WTC11 (cell line): Measurements from ENCODE around the gene CD79A. TPM values are rescaled to one million over a fixed set of nuclear protein-coding genes. Genes with fewer than 3 reads are reported as not detected.

Source experiments
- ATAC-seq: fragments of 200-7000 bp; cut with Tn5 transposase; 2 replicates; pipeline ENCODE4 v1.10.0; 2021; ENCODE audit warnings: mild to moderate bottlenecking, moderate library complexity
- CTCF ChIA-PET: fragments of 300-600 bp; sonication (Branson Sonifier 250); formaldehyde crosslinking; loops from one replicate; lab custom pipeline; 2021; ENCODE audit warnings: antibody characterized with exemption; lab: Charles Lee
- POLR2A ChIA-PET: fragments of 350-600 bp; sonication (Branson Sonifier 250); formaldehyde crosslinking; loops from one replicate; lab custom pipeline; 2021; ENCODE audit warnings: antibody characterized with exemption; lab: Charles Lee
- DNase-seq: peaks from one replicate; pipeline ENCODE4 v3.0.0; 2021; ENCODE audit warnings: low spot score
- H3K27ac Mint-ChIP-seq: 2 replicates; pipeline ENCODE4 v1.8.0; 2021; ENCODE audit warnings: mixed read lengths
- H3K27me3 Mint-ChIP-seq: 2 replicates; pipeline ENCODE4 v1.8.0; 2021; ENCODE audit warnings: low read depth, mild to moderate bottlenecking, moderate library complexity, mixed read lengths
- H3K36me3 Mint-ChIP-seq: 2 replicates; pipeline ENCODE4 v1.8.0; 2021; ENCODE audit warnings: mixed read lengths
- H3K4me1 Mint-ChIP-seq: 2 replicates; pipeline ENCODE4 v1.8.0; 2022; ENCODE audit warnings: mixed read lengths
- H3K4me3 Mint-ChIP-seq: 2 replicates; pipeline ENCODE4 v1.8.0; 2021; ENCODE audit warnings: mild to moderate bottlenecking, moderate library complexity, mixed read lengths
- H3K9me3 Mint-ChIP-seq: 2 replicates; pipeline ENCODE4 v1.8.0; 2021; ENCODE audit warnings: mixed read lengths
- ARID4B ChIP-seq: sonication (generic); formaldehyde crosslinking; IDR thresholded peaks from 2 replicates; pipeline ENCODE4 v1.8.0; 2023; ENCODE audit warnings: missing genetic modification reagents, mild to moderate bottlenecking, borderline replicate concordance
- GTF2I ChIP-seq: fragments of 250-450 bp; sonication (Bioruptor Pico); conservative IDR thresholded peaks from 2 replicates; pipeline ENCODE4 v1.4.0; 2021; ENCODE audit warnings: mild to moderate bottlenecking
- JAZF1 ChIP-seq: fragments of 250-450 bp; sonication (Bioruptor Pico); IDR thresholded peaks from 2 replicates; pipeline ENCODE4 v1.9.0; 2021; ENCODE audit warnings: moderate library complexity, mild to moderate bottlenecking, inconsistent platforms
- JUN ChIP-seq: sonication (generic); formaldehyde crosslinking; IDR thresholded peaks from 2 replicates; pipeline ENCODE4 v1.8.0; 2023; ENCODE audit warnings: mild to moderate bottlenecking, missing genetic modification reagents
- KAT7 ChIP-seq: sonication (generic); formaldehyde crosslinking; IDR thresholded peaks from 2 replicates; pipeline ENCODE4 v1.8.1; 2023; ENCODE audit warnings: missing genetic modification reagents, mild to moderate bottlenecking, borderline replicate concordance
- MAX ChIP-seq: sonication (generic); formaldehyde crosslinking; IDR thresholded peaks from 2 replicates; pipeline ENCODE4 v1.8.0; 2022; ENCODE audit warnings: mild to moderate bottlenecking, missing genetic modification reagents
- RELA ChIP-seq: sonication (generic); formaldehyde crosslinking; IDR thresholded peaks from 2 replicates; pipeline ENCODE4 v1.8.1; 2022; ENCODE audit warnings: missing genetic modification reagents, mild to moderate bottlenecking, borderline replicate concordance
- SOX15 ChIP-seq: fragments of 250-450 bp; sonication (Bioruptor Pico); IDR thresholded peaks from 2 replicates; pipeline ENCODE4 v1.9.0; 2021; ENCODE audit warnings: mild to moderate bottlenecking
- ZBTB21 ChIP-seq: sonication (generic); formaldehyde crosslinking; IDR thresholded peaks from 2 replicates; pipeline ENCODE4 v1.8.1; 2023; ENCODE audit warnings: mild to moderate bottlenecking, missing genetic modification reagents, borderline replicate concordance
- ZBTB43 ChIP-seq: sonication (generic); formaldehyde crosslinking; IDR thresholded peaks from 2 replicates; pipeline ENCODE4 v1.8.1; 2023; ENCODE audit warnings: mild to moderate bottlenecking, missing genetic modification reagents
- ZNF138 ChIP-seq: sonication (generic); formaldehyde crosslinking; conservative IDR thresholded peaks from 2 replicates; pipeline ENCODE4 v1.8.1; 2022; ENCODE audit warnings: mild to moderate bottlenecking, moderate library complexity, missing genetic modification reagents
- ZNF219 ChIP-seq: sonication (generic); formaldehyde crosslinking; IDR thresholded peaks from 2 replicates; pipeline ENCODE4 v1.8.0; 2023; ENCODE audit warnings: missing genetic modification reagents, mild to moderate bottlenecking, borderline replicate concordance
- ZNF232 ChIP-seq: sonication (generic); formaldehyde crosslinking; IDR thresholded peaks from 2 replicates; pipeline ENCODE4 v1.8.0; 2022; ENCODE audit warnings: mild to moderate bottlenecking, missing genetic modification reagents
- ZNF263 ChIP-seq: sonication (generic); formaldehyde crosslinking; IDR thresholded peaks from 2 replicates; pipeline ENCODE4 v1.8.1; 2022; ENCODE audit warnings: low read depth, mild to moderate bottlenecking, moderate library complexity, missing genetic modification reagents
- ZNF396 ChIP-seq: fragments of 250-450 bp; sonication (Bioruptor Pico); IDR thresholded peaks from 2 replicates; pipeline ENCODE4 v1.8.0; 2021; ENCODE audit warnings: mild to moderate bottlenecking, moderate library complexity, borderline replicate concordance
- ZNF425 ChIP-seq: fragments of 250-450 bp; sonication (Bioruptor Pico); conservative IDR thresholded peaks from 2 replicates; pipeline ENCODE4 v1.9.0; 2021; ENCODE audit warnings: mild to moderate bottlenecking
- total RNA-seq: library from RNA; stranded (reverse); gene quantifications from 3 replicates; pipeline ENCODE4 v1.2.3, GENCODE V29; 2021
- TF ChIP-seq, protein P1 (sequence below): sonication (generic); formaldehyde crosslinking; IDR thresholded peaks from 2 replicates; pipeline ENCODE4 v1.8.1; 2023; ENCODE audit warnings: mild to moderate bottlenecking, missing genetic modification reagents, moderate library complexity
- TF ChIP-seq, protein P2 (sequence below): sonication (generic); formaldehyde crosslinking; IDR thresholded peaks from 2 replicates; pipeline ENCODE4 v1.8.1; 2022; ENCODE audit warnings: low read depth, mild to moderate bottlenecking, moderate library complexity, missing genetic modification reagents, borderline replicate concordance

CD79A gene
- total RNA-seq, 1 experiment from 2014 or later: 0.42 TPM

- Mint-ChIP-seq H3K9me3 (no peaks in the 10 kb centered on the region), H3K27ac (no peak overlapping the region), H3K4me3 (no peak overlapping the region), H3K4me1 (peaks cover 22% of the 10 kb centered on the region), H3K36me3 (no peaks in the 10 kb centered on the region), H3K27me3 (peaks cover 19% of the 10 kb centered on the region)
- ATAC-seq (no peak), DNase-seq (no peak)
- ChIA-PET POLR2A (no interaction called here), CTCF (no interaction called here)
- no peak for TF ChIP-seq ZNF263 (CRISPR knock-in tag)
- no peak for TF ChIP-seq JAZF1 (CRISPR knock-in tag)
- TF ChIP-seq ARID4B (CRISPR knock-in tag): no peak
- TF ChIP-seq KAT7 (CRISPR knock-in tag): no peak
- TF ChIP-seq SOX15: no peak
- TF ChIP-seq ZBTB21 (CRISPR knock-in tag): no peak
- TF ChIP-seq, protein P1, sequence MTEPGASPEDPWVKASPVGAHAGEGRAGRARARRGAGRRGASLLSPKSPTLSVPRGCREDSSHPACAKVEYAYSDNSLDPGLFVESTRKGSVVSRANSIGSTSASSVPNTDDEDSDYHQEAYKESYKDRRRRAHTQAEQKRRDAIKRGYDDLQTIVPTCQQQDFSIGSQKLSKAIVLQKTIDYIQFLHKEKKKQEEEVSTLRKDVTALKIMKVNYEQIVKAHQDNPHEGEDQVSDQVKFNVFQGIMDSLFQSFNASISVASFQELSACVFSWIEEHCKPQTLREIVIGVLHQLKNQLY (CRISPR knock-in tag): no peak
- TF ChIP-seq GTF2I (CRISPR knock-in tag): no peak
- TF ChIP-seq ZNF138 (CRISPR knock-in tag): no peak
- TF ChIP-seq RELA: no peak
- TF ChIP-seq, protein P2, sequence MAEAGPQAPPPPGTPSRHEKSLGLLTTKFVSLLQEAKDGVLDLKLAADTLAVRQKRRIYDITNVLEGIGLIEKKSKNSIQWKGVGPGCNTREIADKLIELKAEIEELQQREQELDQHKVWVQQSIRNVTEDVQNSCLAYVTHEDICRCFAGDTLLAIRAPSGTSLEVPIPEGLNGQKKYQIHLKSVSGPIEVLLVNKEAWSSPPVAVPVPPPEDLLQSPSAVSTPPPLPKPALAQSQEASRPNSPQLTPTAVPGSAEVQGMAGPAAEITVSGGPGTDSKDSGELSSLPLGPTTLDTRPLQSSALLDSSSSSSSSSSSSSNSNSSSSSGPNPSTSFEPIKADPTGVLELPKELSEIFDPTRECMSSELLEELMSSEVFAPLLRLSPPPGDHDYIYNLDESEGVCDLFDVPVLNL (CRISPR knock-in tag): no peak
- no peak for TF ChIP-seq JUN (CRISPR knock-in tag)
- no peak for TF ChIP-seq ZNF219
- no peak for TF ChIP-seq ZNF396 (CRISPR knock-in tag)
- TF ChIP-seq ZNF232 (CRISPR knock-in tag): no peak
- no peak for TF ChIP-seq MAX
- no peak for TF ChIP-seq ZNF425 (CRISPR knock-in tag)
- TF ChIP-seq ZBTB43 (CRISPR knock-in tag): no peak
Measured at GRCh38 chr19:41925208-41926003, 48.3 kb downstream of the CD79A start.
